ENCODE measurements around the gene STAP2. TPM values are rescaled to one million over a fixed set of nuclear protein-coding genes. Genes with fewer than 3 reads are reported as not detected.

Gene STAP2
- total and polyA plus RNA-seq, 10 of the 15 experiments (the other 5 are each of a cell fraction or from before 2014, with no cell fraction given): 0.84 to 22.4 (median 15.2) TPM

GRCh38 chr19:4342615-4343369 is 4.2 kb upstream of the STAP2 start (continued):
- TF ChIP-seq USF1 (IDR thresholded peaks at IDR 0.05; ENCODE audit: borderline replicate concordance, extremely low read length, insufficient read depth, low read depth, low read length): no peak
- TF ChIP-seq SUPT20H (IDR thresholded peaks at IDR 0.05; ENCODE audit: borderline replicate concordance, control insufficient read depth, low read depth, low read length): no peak
- TF ChIP-seq NFYB (IDR thresholded peaks at IDR 0.05; ENCODE audit: insufficient read depth, low read depth, low read length): peak; percentile 99
- no peak for TF ChIP-seq BCL3 (IDR thresholded peaks at IDR 0.05; ENCODE audit: borderline replicate concordance, insufficient read depth, low read depth, low read length, poor library complexity, severe bottlenecking)
- TF ChIP-seq ATF3 (IDR thresholded peaks at IDR 0.05; ENCODE audit: borderline replicate concordance, extremely low read depth, low read depth, low read length): peak; percentile 94
- no peak for TF ChIP-seq ZBTB33 (IDR thresholded peaks at IDR 0.05)
- 0 out of 2 replicates have a peak, but pooled peaks have one; percentile 47 for TF ChIP-seq DPF2 (IDR thresholded peaks at IDR 0.05)
- no peak for TF ChIP-seq ELK1 (IDR thresholded peaks at IDR 0.05; ENCODE audit: low read depth, low read length)
- no peak for TF ChIP-seq NR2C1 (IDR thresholded peaks at IDR 0.05)
- peak; percentile 97 for TF ChIP-seq FOXM1 (IDR thresholded peaks at IDR 0.05; ENCODE audit: low read depth, low read length)
- TF ChIP-seq NFYA (IDR thresholded peaks at IDR 0.05; ENCODE audit: borderline replicate concordance, low read depth, low read length): peak; percentile 97
- TF ChIP-seq SP1 (IDR thresholded peaks at IDR 0.05; ENCODE audit: low read depth, low read length): peak; percentile 100
- no peak for TF ChIP-seq BMI1 (IDR thresholded peaks at IDR 0.05; ENCODE audit: borderline replicate concordance)
- no peak for TF ChIP-seq IRF5 (IDR thresholded peaks at IDR 0.05; ENCODE audit: borderline replicate concordance)
- TF ChIP-seq RAD21 (IDR thresholded peaks at IDR 0.05; ENCODE audit: insufficient read depth, low read depth, low read length): no peak
- no peak for TF ChIP-seq NFXL1 (IDR thresholded peaks at IDR 0.05; ENCODE audit: borderline replicate concordance)
- TF ChIP-seq IRF3 (IDR thresholded peaks at IDR 0.05): peak; percentile 98
- TF ChIP-seq E2F4 (IDR thresholded peaks at IDR 0.05; ENCODE audit: low read depth, low read length): 0 out of 2 replicates have a peak, but pooled peaks have one; percentile 12

All from GM12878 (cell line).